ENCODE results near the gene PYGB. TPM values are rescaled to one million over a fixed set of nuclear protein-coding genes. Genes with fewer than 3 reads are reported as not detected.
"Not testable (repeated sequence)": the region's sequence is repeated elsewhere in the genome, so short reads cannot be mapped to it uniquely, and the experiment has no call there.

Gene PYGB
- total RNA-seq, 2 donors from 2014 or later, result 34.8 to 42.8 TPM

GRCh38 chr20:25309395-25310267 lies 61.7 kb downstream of the PYGB start:
- Histone ChIP-seq H3K27me3 (no peaks in the 10 kb centered on the region), H3K4me1 (peaks cover 16% of the 10 kb centered on the region), H3K27ac (peak overlapping the region; percentile 30 to 60 (median 50)), H3K4me3 (no peak overlapping the region), H3K9me3 (no peaks in the 10 kb centered on the region), H3K36me3 (replicated peaks in 1 of 2; ENCODE audit: insufficient read depth in 1 of 2, low read depth in 2 of 2) (peaks cover 0 to 3% of the 10 kb centered on the region in 2 donors)
- peak; percentile 26 for ATAC-seq
- intact Hi-C loops (cut with DNase I), result no loop called here
- DNase-seq, result peak in 2 of 4 donors; percentile 9 to 63
- 86% methylated on average over 10 to 18 of the region's 18 CpGs for WGBS, 2 donors
- no peak for TF ChIP-seq CTCF (IDR thresholded peaks at IDR 0.05)
- TF ChIP-seq POLR2A (IDR thresholded peaks at IDR 0.05), result no peak

GRCh38 chr20:25310268-25310920 lies 62.5 kb downstream of the PYGB start:
- 61% methylated on average over 6 of the region's 6 CpGs for WGBS, 2 donors
- H3K36me3 ChIP-seq (replicated peaks in 1 of 2; ENCODE audit: insufficient read depth in 1 of 2, low read depth in 2 of 2), result peaks cover 0 to 2% of the 10 kb centered on the region in 2 donors
- intact Hi-C loops (cut with DNase I), result no loop called here
- ATAC-seq, result peak; percentile 77
- DNase-seq, result peak in 3 of 4 donors; percentile 32 to 72 (median 66)
- no peak overlapping the region for H3K4me3 ChIP-seq
- no peaks in the 10 kb centered on the region for H3K9me3 ChIP-seq
- peak in 2 of 3 donors; percentile 12 to 44 for TF ChIP-seq POLR2A (IDR thresholded peaks at IDR 0.05)
- peak in 4 of 7 experiments; percentile 30 to 55 (median 52) for TF ChIP-seq CTCF (IDR thresholded peaks at IDR 0.05)
- H3K27ac ChIP-seq, result peak overlapping the region; percentile 30 to 60 (median 50)
- no peaks in the 10 kb centered on the region for H3K27me3 ChIP-seq
- peaks cover 16% of the 10 kb centered on the region for H3K4me1 ChIP-seq

- Histone ChIP-seq H3K27ac (peak overlapping the region; percentile 21 to 60 (median 50)), H3K27me3 (no peaks in the 10 kb centered on the region), H3K36me3 (replicated peaks in 1 of 2; ENCODE audit: insufficient read depth in 1 of 2, low read depth in 2 of 2) (peaks cover 0 to 2% of the 10 kb centered on the region in 2 donors), H3K4me1 (peaks cover 16% of the 10 kb centered on the region), H3K4me3 (no peak overlapping the region), H3K9me3 (no peaks in the 10 kb centered on the region)
- intact Hi-C loops (cut with DNase I), result no loop called here
- ATAC-seq (no peak), DNase-seq (peak in 2 of 4 donors; percentile 3 to 8)
- 76 to 80% methylated on average over 6 of the region's 6 CpGs for WGBS, 2 donors
- no peak for TF ChIP-seq CTCF (IDR thresholded peaks at IDR 0.05)
- TF ChIP-seq POLR2A (IDR thresholded peaks at IDR 0.05), result no peak
These were observed 63.2 kb downstream of the PYGB start for GRCh38 chr20:25310921-25311728.

GRCh38 chr20:25312716-25313115 lies 64.8 kb downstream of the PYGB start:
- intact Hi-C loops (cut with DNase I); ATAC-seq: not testable (repeated sequence)
- DNase-seq, result peak in 2 of 4 donors; percentile 1 to 4

More at GRCh38 chr20:25312716-25313115, 64.8 kb downstream of the PYGB start:
- H3K27me3 ChIP-seq; H3K27ac ChIP-seq; H3K4me3 ChIP-seq; H3K36me3 ChIP-seq (replicated peaks in 1 of 2; ENCODE audit: insufficient read depth in 1 of 2, low read depth in 2 of 2); H3K9me3 ChIP-seq: not testable (repeated sequence)
- WGBS, 2 donors, result 98% methylated on average over 27 of the region's 33 CpGs; no CpG with 5 or more reads in 1 of the 2 donors
- peaks cover 22% of the 10 kb centered on the region for H3K4me1 ChIP-seq

Data from body of pancreas (tissue), 4 donors.